Measurements from ENCODE around the gene AP2S1.
"Not testable (repeated sequence)": the region's sequence is repeated elsewhere in the genome, so short reads cannot be mapped to it uniquely, and the experiment has no call there.

Gene AP2S1

GRCh38 chr19:46847528-46847927 is 3.1 kb downstream of the AP2S1 start:
- DNase-seq (ENCODE audit: low read depth) = no peak
- no peak overlapping the region for H3K4me3 ChIP-seq (ENCODE audit: low read depth, low read length)

- H3K4me3 ChIP-seq (ENCODE audit: low read depth, low read length) = no peak overlapping the region
- DNase-seq (ENCODE audit: low read depth) = no peak
Observed at GRCh38 chr19:46845959-46846459, 4.6 kb downstream of the AP2S1 start.

GRCh38 chr19:46844067-46844489 is 6.6 kb downstream of the AP2S1 start:
- no peak for DNase-seq (ENCODE audit: low read depth)
- H3K4me3 ChIP-seq (ENCODE audit: low read depth, low read length) = no peak overlapping the region

- H3K4me3 ChIP-seq (ENCODE audit: low read depth, low read length) = no peak overlapping the region
- DNase-seq (ENCODE audit: low read depth) = no peak
Observed at GRCh38 chr19:46842791-46843190, 7.9 kb downstream of the AP2S1 start.

GRCh38 chr19:46841458-46842083 is 9.1 kb downstream of the AP2S1 start:
- no peak for DNase-seq (ENCODE audit: low read depth)
- H3K4me3 ChIP-seq (ENCODE audit: low read depth, low read length) = no peak overlapping the region

GRCh38 chr19:46840498-46840942 is 10.1 kb downstream of the AP2S1 start:
- no peak overlapping the region for H3K4me3 ChIP-seq (ENCODE audit: low read depth, low read length)
- no peak for DNase-seq (ENCODE audit: low read depth)

- DNase-seq (ENCODE audit: low read depth) = no peak
- H3K4me3 ChIP-seq (ENCODE audit: low read depth, low read length) = no peak overlapping the region
Observed at GRCh38 chr19:46839752-46840497, 10.7 kb downstream of the AP2S1 start.

GRCh38 chr19:46838160-46838559 is 12.5 kb downstream of the AP2S1 start:
- no peak overlapping the region for H3K4me3 ChIP-seq (ENCODE audit: low read depth, low read length)
- DNase-seq (ENCODE audit: low read depth) = no peak

GRCh38 chr19:46834984-46835383 is 15.7 kb downstream of the AP2S1 start:
- no peak overlapping the region for H3K4me3 ChIP-seq (ENCODE audit: low read depth, low read length)
- DNase-seq (ENCODE audit: low read depth) = no peak

GRCh38 chr19:46834121-46834520 is 16.5 kb downstream of the AP2S1 start:
- no peak overlapping the region for H3K4me3 ChIP-seq (ENCODE audit: low read depth, low read length)
- DNase-seq (ENCODE audit: low read depth) = no peak

- DNase-seq (ENCODE audit: low read depth) = no peak
Observed at GRCh38 chr19:46830864-46831263, 19.8 kb downstream of the AP2S1 start.

GRCh38 chr19:46828484-46828883 is 22.2 kb downstream of the AP2S1 start:
- H3K4me3 ChIP-seq (ENCODE audit: low read depth, low read length) = no peak overlapping the region
- DNase-seq (ENCODE audit: low read depth) = peak; percentile 24

More at GRCh38 chr19:46830864-46831263, 19.8 kb downstream of the AP2S1 start:
- H3K4me3 ChIP-seq (ENCODE audit: low read depth, low read length) = no peak overlapping the region

GRCh38 chr19:46825731-46826055 is 25.0 kb downstream of the AP2S1 start:
- H3K4me3 ChIP-seq (ENCODE audit: low read depth, low read length) = no peak overlapping the region
- DNase-seq (ENCODE audit: low read depth) = no peak

- H3K4me3 ChIP-seq (ENCODE audit: low read depth, low read length) = no peak overlapping the region
- DNase-seq (ENCODE audit: low read depth) = no peak
Observed at GRCh38 chr19:46824890-46825730, 25.5 kb downstream of the AP2S1 start.

- no peak overlapping the region for H3K4me3 ChIP-seq (ENCODE audit: low read depth, low read length)
- no peak for DNase-seq (ENCODE audit: low read depth)
Observed at GRCh38 chr19:46823049-46823448, 27.6 kb downstream of the AP2S1 start.

GRCh38 chr19:46822410-46822787 is 28.2 kb downstream of the AP2S1 start:
- DNase-seq (ENCODE audit: low read depth); H3K4me3 ChIP-seq (ENCODE audit: low read depth, low read length): not testable (repeated sequence)

- no peak for DNase-seq (ENCODE audit: low read depth)
- no peak overlapping the region for H3K4me3 ChIP-seq (ENCODE audit: low read depth, low read length)
Observed at GRCh38 chr19:46821512-46822409, 28.9 kb downstream of the AP2S1 start.

GRCh38 chr19:46818812-46819211 is 31.8 kb downstream of the AP2S1 start:
- H3K4me3 ChIP-seq (ENCODE audit: low read depth, low read length) = no peak overlapping the region
- no peak for DNase-seq (ENCODE audit: low read depth)

Measured in skeletal muscle cell (primary cell).